GM18499 (cell line): ENCODE measurements around the gene STX1A.

Experiments used
- ATAC-seq: cut with Tn5 transposase; IDR thresholded peaks from one replicate; pipeline ENCODE4 v1.9.1; 2021; ENCODE audit warnings: moderate number of reproducible peaks; ENCODE audit not compliant: insufficient read depth, unreplicated experiment

The STX1A gene

DNA sequence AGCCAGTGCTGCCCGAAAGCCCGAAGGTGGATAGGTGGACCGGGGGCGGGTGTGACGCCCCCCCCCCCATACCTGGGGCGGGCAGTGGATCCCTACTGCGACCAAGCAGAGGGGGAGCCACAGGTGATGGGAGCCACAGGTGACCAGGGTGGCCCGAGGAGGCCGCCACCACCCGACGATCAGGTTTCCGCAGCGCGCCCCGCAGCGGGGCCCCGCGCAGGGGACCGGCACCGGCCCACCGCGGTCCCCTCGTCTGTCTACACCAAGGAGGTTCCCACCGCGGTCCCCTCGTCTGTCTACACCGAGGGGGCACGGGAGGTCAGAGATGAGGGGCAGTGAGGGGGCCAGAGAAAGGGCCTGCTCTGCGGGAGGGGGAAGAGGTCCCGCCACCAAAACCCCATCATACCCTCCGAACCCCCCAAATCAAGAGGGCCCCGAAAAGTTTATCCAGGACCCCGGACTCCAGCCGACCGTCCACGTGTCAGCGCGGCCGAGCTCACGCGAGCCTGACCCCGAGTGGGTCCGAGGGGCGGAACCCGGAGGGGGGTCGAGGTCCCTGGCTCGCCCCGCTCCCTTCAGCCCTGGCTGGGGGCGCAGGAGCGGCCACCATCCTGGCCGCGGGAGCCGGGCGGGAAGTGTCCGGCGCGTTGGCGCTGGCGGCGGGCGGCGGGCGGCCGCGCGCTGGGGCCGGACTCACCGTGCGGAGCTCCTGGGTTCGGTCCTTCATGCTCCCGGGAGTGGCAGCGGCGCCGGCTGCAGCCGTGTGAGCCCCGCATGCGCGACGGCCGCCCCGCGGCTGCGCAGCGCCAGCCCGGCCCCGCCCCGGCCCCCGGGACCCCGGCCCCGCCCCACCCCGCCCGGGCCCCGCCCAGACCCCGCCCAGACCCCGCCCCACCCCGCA lies at the start of gene STX1A:
STX1A (minus strand) TSS at position 765 of the 901 bp plus-strand sequence; CDS start at position 727, 38 bp downstream.
- no peak for ATAC-seq

DNA sequence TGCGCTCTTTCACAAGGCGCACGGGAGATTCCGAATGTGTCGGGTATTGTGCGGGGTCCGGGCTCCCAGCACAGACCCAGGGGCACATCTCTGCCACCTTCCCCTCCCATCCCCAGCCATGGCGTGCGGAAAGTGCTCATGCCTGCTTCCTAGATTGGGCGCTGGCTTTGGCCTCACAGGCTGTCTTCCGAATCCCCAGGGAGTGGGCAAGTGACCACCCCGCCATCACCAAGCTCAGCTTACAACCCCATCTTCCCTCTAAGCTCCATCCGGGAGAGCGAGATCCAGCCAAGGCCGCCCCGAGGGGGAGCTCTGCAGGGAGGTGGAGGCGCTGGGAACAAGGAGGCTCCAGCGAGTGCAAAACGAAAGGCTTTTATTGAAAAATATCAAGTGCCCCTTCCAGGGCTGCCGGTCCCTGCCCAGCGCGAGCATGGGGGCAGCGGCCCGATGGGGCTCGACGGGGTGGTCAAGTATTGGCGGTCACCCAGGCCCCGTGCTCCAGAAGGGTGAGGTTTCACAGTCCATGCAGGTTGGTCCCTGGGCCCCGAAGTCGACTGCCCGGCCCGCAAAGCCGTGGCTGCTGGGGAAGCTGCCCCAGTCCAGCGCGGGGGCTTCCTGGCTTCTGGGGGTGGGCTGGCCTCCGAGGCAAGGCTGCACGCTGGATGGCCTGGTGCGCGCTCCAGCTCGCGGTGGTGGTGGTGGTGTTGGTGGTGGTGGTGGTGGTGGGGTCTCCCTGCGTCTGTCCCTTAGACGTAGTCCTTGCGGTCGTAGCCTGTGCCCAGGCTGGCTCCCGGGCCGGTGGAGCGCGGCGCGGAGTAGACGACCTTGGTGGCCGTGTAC lies 49.4 kb upstream of the STX1A start:
- no peak for ATAC-seq

DNA sequence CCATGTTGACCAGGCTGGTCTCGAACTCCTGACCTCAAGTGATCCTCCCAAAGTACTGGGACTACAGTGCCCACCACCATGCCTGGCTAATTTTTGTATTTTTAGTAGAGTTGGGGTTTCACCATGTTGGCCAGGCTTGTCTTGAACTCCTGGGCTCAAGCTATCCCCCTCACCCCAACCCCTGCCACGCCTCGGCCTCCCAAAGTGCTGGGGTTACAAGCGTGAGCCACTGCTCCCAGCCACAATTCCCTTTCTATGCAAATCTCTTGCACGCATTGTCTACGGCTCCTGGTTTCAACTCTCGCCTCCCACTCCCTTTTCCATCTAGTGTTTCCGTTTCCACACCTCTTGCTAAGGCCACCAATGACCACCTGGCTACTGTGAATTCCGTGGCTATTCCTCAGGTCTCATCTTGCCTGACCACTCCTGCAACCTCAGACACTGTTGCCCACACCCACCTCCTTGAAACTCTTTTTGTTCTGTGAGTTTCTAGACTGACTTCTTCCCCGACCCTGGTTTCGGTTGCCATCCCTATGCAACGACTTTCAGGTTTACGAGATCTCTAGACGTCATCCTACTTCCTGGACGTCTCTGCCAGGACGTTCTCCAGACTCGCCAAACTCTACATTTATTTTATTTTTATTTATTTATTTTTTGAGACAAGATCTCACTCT lies 47.2 kb upstream of the STX1A start:
- no peak for ATAC-seq

DNA sequence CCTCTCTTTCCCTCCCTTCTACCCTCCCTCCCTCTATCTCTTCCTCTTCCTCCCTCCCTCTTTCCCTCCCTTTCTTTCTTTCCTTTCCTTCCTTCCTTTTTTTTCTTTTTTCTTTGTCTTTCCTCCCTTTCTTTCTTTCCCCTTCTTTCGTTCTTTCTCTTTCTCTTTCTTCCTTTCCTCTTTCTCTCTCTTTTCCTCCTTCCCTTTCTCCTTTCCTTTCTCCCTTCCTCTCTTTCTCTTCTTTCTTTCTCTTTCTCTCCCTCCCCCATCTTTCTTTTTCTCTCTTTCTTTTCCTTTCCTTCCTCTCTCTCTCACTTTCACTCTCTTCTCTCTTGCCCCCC lies 43.2 kb upstream of the STX1A start:
- ATAC-seq = no peak

DNA sequence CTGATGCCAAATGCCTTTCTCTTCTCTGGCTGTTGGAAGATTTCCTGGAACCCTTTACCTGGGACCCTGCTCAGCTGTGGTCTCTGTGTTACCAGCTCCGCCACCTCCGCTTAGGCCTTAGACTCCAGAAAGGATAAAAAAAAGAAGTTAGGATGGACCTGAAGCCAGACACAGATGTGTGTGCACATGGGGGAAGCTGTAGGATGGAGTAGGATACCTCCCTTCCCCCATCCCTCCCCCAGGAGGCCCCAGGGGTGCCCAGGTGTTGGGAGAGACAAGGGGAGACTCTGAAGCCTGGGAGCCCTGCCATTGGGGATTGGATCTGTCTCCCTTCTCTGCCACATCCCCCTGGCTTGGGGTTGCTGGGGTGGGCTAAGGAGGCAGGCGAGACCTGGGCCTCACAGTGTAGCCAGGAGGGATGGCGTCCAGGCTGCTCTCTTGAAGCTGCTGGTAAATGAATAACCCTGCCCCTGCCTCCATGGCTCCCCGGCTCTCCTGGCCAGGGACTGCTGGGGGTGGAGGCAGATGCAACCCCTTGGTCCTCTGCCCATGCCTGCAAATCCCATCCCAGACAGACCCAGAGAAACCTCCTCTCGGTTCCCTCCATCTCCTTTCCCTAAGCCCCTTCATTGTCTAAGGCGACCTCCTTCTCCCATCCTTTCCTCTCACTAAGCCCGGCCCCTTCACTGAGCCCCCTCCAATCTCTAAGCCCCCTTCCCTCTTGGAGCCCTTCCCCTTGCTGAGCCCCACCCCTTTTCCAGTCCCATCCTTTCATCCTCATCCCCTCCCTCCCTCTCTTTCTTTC lies 42.6 kb upstream of the STX1A start:
- ATAC-seq = no peak

DNA sequence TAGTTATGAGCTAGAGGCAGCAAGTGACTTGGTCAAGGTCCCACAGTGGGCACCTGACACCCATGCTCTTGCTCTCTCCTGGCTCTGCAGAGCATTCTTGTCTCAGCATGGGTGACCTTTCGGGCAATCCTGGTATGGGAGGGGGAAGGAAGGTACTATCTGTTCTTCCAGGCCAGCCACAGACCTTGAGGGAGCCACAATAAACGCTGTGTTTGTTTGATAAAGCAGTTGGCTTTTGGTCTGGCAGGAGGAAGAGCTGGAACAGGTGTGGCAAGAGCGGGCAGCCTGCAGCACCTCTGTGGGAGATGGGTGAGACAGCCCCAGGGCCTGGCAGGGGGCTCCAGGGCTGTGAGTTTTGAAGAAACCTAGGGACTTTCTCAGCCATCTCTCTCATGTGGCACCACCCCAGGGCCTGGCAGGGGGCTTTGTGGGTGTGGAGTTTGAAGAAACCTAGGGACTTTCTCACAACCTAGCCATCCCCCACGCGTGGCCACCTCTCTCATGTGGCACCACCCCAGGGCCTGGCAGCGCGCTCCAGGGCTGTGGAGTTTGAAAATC lies 39.2 kb upstream of the STX1A start:
- no peak for ATAC-seq

DNA sequence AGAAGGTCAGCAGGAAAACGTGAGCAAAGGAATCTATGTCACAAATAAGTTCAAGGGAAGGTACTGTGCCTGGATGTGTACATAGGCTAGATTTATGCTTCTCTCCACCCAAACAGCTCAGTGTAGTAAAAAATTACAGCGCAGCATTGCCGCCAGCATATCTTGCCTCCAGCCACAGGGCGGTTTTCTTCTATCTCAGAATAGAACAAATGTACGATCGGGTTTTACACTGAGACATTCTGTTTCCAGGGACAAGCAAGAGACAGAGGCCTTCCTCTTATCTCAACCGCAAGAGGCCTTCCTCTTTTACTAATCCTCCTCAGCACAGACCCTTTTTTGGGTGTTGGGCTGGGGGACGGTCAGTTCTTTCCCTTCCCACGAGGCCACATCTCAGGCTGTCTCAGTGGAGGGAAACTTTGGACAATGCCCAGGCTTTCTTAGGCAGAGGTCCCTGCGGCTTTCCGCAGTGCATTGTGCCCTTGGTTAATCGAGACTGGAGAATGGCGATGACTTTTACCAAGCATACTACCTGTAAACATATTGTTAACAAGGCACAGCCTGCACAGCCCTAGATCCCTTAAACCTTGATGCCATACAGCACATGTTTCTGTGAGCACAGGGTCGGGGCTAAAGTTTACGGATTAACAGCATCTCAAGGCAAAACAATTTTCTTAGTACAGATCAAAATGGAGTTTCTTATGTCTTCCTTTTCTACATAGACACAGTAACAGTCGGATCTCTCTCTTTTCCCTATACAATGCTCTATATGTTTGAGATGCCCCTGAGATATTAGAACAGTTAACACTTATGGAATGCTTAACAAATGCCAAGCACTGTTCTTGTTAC lies 30.7 kb upstream of the STX1A start:
- no peak for ATAC-seq

GRCh38 chr7:73746378-73746777 lies 26.9 kb upstream of the STX1A start:
- ATAC-seq = no peak

DNA sequence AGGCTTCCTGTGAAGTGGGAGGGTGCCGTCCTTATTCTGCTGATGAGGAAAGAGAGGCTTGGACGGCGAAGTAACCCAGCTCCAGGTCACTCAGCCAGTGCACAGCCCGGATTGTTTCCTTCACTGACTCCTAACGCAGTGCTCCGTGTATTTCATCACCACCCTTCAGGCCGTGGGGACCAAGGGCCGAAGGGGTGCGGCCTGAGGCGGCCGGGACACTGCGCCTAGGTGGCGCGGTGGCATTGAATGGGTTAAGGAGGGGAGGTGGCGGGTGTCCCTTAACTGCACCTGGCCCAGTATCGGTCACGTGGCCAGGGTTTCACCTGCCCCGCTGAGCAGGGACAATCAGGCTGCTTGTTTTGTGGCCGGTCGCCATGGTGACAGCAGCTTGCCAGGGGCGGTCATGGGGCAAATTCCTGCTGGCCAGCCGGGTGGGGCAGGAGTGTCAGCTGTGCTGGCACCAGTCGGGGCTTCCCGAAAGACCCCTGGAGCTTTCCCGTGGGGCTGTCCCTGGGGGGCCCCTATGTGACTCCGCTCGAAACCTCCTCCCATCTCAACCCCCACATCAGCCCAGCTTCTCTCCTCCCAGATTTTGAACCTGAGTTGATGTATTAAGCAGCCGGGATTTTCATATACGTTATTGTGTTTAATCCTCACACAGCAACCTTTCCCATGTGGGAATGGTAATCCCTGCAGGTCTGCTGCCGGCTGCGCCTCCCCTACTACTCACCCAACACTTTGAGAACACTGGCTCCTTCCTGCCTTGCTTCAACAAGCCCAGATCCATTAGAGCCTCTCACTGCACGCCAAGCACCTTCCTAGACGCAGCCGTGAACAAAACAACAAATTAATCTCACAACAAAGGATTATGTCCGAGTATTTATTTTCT lies 23.5 kb upstream of the STX1A start:
- ATAC-seq = no peak

GRCh38 chr7:73742338-73742752 lies 22.9 kb upstream of the STX1A start:
- ATAC-seq = no peak

- ATAC-seq = no peak
Measured at GRCh38 chr7:73741600-73741999, 22.1 kb upstream of the STX1A start.

- no peak for ATAC-seq
Measured at GRCh38 chr7:73740771-73741170, 21.3 kb upstream of the STX1A start.

GRCh38 chr7:73740212-73740611 lies 20.7 kb upstream of the STX1A start:
- no peak for ATAC-seq

GRCh38 chr7:73739387-73739767 lies 19.9 kb upstream of the STX1A start:
- ATAC-seq = peak; percentile 0

DNA sequence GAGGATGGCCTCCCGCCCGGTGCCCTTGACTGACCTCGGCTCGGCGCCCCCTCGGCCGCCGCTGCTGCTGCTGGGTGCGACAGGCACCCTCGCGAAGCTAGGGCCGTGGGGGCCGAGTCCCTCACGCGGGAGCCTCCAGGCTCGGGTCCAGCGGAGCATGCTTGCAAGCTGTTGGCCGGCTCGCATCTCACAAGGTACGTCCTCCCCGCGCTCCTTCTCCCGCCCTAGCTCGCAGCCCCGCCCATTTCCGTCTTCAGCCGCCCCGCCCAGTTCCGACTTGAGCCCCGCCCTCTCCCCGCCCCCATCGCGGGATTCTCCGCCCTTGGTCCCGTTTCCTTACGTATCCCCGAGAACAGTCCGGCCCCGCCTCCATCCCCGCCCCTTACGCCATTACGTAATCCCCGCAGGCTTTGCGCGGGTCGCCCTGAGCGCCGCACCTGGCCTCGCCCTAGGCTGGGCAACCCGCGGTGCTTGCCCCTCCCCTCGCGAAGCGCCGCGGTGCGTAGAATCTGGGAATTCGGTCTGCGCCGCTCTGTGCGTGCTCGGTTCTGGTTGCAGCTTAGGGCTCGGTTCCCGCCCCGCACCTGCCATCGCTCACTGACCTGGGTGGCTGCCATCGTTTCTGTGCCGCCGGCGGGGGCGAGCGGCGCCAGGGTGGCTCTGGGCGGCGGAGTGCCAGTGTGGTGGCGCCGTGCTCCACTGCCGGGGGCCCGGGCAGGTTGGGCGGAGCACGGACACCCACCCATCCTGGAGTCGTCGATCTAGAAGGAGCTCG lies 19.3 kb upstream of the STX1A start, which contains the start of gene ABHD11:
ABHD11 (minus strand) TSS at position 191 of the 775 bp plus-strand sequence; CDS start at position 159, 32 bp downstream.
- ATAC-seq = peak; percentile 57

DNA sequence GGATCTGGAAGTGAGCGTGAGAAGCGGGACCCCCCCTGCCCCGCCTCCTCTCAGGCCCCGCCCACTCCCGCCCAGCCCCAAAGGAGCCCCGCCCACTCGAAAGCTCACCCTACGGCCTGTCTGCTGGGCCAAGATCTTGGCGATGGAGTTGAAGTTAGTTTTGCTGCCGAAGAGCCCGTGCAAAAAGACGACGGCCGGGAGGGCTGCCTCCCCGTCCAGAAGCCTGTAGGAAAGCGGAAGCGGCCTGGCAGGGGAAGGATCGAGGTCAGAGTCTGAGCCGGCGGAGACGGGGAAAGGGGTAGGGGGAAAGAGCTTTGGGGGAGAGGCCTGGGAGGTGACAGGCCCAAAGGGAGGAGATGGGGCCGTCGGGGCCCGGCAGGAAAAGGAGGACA lies 18.7 kb upstream of the STX1A start:
- ATAC-seq = no peak
